Measurements from ENCODE around the gene CCT5. TPM values are rescaled to one million over a fixed set of nuclear protein-coding genes. Genes with fewer than 3 reads are reported as not detected.

Gene CCT5
- total RNA-seq, 1 experiment from 2014 or later: 532 TPM

DNA sequence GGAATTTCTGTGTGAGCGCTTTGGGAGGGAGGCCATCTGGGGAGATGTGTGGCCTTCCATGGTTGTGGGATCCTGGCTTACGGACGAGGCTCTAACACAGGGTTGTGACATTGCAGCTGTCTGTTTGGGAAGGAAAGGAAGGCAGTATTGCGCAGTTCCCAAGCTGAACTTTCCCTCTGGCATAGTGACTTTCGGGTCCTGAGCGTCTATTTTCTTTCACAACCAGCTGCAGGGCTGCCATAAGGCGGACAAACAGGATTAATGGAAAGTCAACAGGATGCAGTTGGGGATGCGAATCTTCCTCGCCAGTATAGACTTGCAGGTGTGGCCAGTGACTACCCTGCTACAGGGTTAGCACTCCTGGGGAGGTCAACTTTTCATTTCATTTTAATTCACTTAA, 25.9 kb downstream of the CCT5 start:
- Histone ChIP-seq H2BK15ac (ENCODE audit: low read depth, low read length) (no peak overlapping the region), H3K27ac (ENCODE audit: insufficient read length, low read depth, low read length) (no peak overlapping the region), H3K23me2 (ENCODE audit: insufficient read length, low read depth, low read length, poor library complexity, severe bottlenecking) (no peaks in the 10 kb centered on the region), H3K14ac (ENCODE audit: insufficient read depth, low read length) (no peak overlapping the region), H3K4me2 (ENCODE audit: insufficient read depth, insufficient read length, low read length) (no peak overlapping the region), H2AK5ac (ENCODE audit: insufficient read length, low read length) (no peak overlapping the region), H3K23ac (ENCODE audit: insufficient read length, low read depth, low read length) (no peak overlapping the region), H4K5ac (ENCODE audit: insufficient read length, low read depth, low read length) (no peak overlapping the region), H2BK5ac (ENCODE audit: insufficient read length, low read length) (no peak overlapping the region), H3K27me3 (ENCODE audit: insufficient read depth, low read length) (no peaks in the 10 kb centered on the region), H4K20me1 (ENCODE audit: control insufficient read depth, insufficient read depth, insufficient read length) (no peaks in the 10 kb centered on the region), H3K79me1 (ENCODE audit: insufficient read depth, low read depth, low read length, poor library complexity, severe bottlenecking) (no peaks in the 10 kb centered on the region), H2AFZ (ENCODE audit: low read length) (no peak overlapping the region), H2BK20ac (ENCODE audit: low read depth, low read length, poor library complexity, severe bottlenecking) (no peak overlapping the region), H3K9ac (ENCODE audit: extremely low read depth, insufficient read length, low read length) (no peak overlapping the region), H2BK120ac (ENCODE audit: low read depth, low read length, poor library complexity, severe bottlenecking) (no peak overlapping the region), H3K4ac (ENCODE audit: low read depth, low read length) (no peak overlapping the region), H2BK12ac (ENCODE audit: insufficient read length, low read depth, low read length) (no peak overlapping the region), H3T11ph (ENCODE audit: low read length) (no peak overlapping the region), H3K9me3 (ENCODE audit: control insufficient read depth, low read depth, low read length) (no peaks in the 10 kb centered on the region), H3K18ac (ENCODE audit: insufficient read length, low read depth, low read length) (no peak overlapping the region), H3K4me1 (ENCODE audit: insufficient read depth, low read length) (peaks cover 4% of the 10 kb centered on the region; the same call in 1 of the 2 replicates), H3K56ac (ENCODE audit: insufficient read length, low read depth, low read length) (no peak overlapping the region), H4K8ac (replicated peaks; ENCODE audit: insufficient read length, low read depth, low read length) (no peak overlapping the region), H3K79me2 (ENCODE audit: insufficient read depth, low read length) (no peaks in the 10 kb centered on the region), H4K91ac (ENCODE audit: insufficient read length, low read depth, low read length) (no peak overlapping the region)
- Mint-ChIP-seq H3K4me3 (no peak overlapping the region), H3K27ac (peak overlapping the region in 1 of 3 experiments; percentile 17; a peak in 3 of 7 replicates), H3K27me3 (ENCODE audit: low read depth) (no peaks in the 10 kb centered on the region; the same call in 1 of the 2 replicates), H3K9me3 (peaks cover 3 to 6% of the 10 kb centered on the region in 2 experiments; a peak in 4 of 5 replicates), H3K4me1 (peaks cover 23 to 24% of the 10 kb centered on the region in 2 experiments), H3K36me3 (ENCODE audit: insufficient read depth in 1 of 3, low read depth in 3 of 3) (peaks cover 0 to 7% (median 5%) of the 10 kb centered on the region in 3 experiments; a peak in 3 of 7 replicates)
- TF ChIP-seq, protein P1, sequence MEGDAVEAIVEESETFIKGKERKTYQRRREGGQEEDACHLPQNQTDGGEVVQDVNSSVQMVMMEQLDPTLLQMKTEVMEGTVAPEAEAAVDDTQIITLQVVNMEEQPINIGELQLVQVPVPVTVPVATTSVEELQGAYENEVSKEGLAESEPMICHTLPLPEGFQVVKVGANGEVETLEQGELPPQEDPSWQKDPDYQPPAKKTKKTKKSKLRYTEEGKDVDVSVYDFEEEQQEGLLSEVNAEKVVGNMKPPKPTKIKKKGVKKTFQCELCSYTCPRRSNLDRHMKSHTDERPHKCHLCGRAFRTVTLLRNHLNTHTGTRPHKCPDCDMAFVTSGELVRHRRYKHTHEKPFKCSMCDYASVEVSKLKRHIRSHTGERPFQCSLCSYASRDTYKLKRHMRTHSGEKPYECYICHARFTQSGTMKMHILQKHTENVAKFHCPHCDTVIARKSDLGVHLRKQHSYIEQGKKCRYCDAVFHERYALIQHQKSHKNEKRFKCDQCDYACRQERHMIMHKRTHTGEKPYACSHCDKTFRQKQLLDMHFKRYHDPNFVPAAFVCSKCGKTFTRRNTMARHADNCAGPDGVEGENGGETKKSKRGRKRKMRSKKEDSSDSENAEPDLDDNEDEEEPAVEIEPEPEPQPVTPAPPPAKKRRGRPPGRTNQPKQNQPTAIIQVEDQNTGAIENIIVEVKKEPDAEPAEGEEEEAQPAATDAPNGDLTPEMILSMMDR (conservative IDR thresholded peaks at IDR 0.05): no peak
- WGBS (ENCODE audit: extremely low coverage, insufficient read length, low lambda C conversion rate): no CpG with 5 or more reads among the region's 9 CpGs
- no peak for DNase-seq

Measured in H9 (cell line).